NCI-H774 (cell line): ENCODE results near the gene TSHZ3.

ENCODE experiments used
- DNase-seq: peaks from one replicate; lab custom pipeline; 2025; lab: John Stamatoyannopoulos, UW

The TSHZ3 gene

DNA sequence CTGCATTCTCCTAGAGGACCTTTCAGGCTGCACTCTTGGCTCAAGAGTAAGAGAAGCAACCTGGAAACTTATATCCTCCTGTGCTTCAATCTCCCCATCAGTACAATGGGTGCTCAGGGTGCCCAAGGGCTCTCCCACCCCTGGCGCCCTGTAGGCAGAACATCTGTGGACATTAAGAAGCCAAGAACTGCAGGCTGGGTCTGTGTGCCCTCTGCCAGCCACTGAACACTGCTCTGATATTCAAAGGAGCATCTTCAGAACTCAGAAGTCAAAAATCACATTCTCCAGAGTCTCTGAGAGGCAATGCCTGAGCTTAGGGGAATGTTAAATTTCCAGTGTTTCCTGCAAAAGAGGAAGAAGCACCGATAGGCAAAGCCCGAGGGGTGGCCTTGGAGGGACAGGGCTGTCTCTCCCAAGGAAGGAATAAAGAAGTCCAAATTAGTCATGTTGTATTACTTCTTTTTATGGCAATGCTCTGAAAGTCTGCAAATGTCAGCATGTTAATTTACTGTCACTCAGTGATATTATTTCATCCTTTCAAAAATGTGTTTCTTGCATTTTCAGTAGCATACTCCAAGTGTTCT is 88.1 kb downstream of the TSHZ3 start:
- no peak for DNase-seq

DNA sequence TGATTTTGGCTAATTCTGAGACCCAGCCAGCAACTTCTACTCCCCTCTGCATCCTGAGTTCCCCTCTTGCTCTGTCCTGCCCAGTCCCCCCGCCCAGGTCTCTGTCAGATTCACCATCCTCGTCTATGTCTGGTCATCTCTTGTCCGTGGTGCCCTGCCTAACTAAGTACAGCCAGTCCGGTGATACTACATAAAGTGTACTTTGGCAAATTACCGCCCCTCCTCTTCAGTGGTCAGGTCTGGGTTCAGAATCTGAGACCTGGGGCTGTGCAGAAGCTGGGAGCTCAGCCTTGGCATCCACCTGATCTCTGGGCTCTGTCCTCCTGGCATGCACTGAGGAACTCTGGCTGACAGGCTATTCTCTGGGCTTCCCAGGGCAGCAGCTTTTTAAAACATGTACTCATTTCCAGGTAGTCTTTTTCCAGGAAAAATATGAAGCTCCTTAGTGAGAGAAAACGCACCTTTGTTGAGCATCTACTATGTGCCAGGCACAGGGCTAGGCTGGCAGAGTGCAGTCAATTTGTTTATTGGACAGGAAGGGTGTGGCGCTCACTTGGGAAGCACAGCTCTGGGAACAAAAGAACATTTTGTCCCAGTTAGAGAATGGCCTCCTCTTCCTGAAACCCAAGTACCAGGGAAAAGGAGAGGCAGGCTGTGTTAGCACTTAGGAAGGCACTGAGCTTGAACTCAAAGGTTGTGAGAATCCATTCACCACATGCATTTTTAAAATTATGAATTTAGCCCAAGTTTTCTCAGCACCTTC is 88.9 kb downstream of the TSHZ3 start:
- DNase-seq: no peak

DNA sequence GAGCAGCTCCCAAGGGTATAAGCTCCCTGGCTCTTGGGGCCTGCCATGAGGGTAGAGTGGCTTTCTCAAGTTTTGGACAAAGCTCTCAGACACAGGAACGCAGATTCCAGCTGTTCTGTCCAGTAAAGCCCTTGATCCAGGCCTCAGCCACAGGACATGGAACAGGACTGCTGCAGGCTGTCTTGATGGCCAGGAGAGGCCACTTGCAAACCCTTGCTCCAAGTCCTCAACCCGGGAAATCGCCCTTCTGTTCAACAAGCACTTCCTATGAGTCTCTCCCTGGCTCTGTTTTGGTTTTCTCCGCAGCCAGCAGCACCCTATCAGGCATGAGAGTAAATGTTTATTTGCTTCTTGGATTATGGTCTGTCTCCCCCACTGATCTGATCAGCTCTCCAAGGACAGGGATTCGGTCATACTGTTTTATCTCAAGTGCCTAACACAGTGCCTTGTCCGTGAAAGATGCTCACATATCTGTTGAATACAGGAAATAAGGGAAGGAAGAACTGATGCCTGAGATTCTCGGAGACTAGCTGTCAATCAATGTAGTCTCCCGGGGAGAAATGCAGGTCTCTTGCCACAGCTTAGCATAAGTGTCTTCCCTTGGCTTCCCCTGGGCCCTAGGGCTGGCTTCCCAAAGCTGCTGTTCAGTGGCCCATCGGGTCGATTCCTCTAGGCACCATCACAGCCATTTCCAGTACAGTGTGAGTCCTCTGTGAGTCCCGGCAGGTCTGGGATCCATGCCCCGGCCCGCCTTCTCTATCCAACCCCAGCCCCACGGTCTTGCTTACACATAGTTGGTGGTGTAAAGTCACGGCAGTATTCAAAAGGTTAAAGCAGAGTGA is 90.8 kb downstream of the TSHZ3 start:
- DNase-seq: no peak

DNA sequence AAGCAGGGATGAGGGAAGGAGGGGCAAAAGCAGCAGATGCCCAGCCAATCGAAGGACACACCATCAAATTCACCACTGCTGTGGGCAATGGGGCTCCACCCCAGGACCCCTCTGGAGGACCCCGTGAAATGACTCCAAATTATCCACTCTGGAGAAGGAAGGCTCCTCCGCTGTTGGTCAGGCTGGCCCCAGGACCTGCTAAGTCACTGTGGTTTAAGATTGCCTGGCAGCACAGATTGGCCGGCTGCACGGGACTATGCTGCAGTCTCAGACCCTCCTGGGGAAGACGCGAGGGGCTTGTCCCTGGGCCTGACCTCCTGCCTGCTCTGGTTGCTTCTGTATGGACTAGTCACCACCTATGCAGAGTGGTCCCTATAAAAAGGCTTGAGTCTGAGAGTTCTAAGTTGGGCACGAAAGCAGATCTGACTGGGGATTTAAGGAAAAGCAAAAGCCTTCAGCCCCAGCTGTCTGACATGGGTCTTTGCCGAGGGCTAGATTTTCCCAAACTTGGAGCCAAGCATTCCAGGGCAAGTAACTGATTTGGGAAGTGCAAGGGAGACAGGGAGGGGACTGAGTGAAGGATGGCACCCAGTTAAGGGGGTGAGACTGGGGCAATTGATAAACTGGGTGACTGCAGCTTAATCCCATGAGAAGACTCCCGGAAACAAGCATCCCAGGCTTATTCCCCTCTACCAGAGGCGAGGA is 91.7 kb downstream of the TSHZ3 start:
- no peak for DNase-seq

DNA sequence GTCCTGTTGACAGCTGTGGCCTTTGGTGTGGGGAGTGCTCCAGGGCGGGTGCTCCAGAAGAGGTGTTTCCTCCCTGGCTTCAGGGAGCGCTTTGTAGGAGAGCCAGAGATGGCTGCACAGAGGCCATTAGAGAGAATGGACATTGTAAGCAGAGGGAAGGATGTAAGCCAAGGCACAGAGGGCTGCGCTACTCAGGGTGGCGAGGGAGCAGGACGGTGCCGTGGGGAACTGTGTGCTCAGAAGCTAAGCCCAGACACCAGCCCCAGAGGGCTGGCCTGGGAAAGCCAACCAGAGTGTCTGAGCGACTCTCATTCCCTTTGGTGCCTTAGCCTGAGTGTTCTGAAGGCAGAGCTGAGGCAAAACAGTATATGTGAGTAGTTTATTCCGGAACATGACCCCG is 92.2 kb downstream of the TSHZ3 start:
- DNase-seq: no peak

DNA sequence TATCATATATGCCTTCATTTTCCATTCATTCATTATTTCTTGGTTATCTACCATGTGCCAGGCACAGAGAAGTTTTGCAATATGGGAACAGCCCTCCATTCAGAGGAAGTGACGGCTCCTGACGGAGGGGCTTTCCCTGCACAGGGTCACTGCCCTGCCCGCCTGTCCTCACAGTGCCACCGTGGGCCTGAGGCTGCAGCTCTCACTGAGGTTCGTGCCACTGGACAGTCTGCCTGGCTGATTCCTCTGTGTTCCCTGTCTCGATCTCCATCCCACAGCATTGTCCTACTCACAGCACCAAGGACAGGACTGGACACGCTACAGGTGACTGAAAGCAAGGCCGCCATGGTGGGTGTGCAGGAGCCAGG is 92.7 kb downstream of the TSHZ3 start:
- DNase-seq: no peak

DNA sequence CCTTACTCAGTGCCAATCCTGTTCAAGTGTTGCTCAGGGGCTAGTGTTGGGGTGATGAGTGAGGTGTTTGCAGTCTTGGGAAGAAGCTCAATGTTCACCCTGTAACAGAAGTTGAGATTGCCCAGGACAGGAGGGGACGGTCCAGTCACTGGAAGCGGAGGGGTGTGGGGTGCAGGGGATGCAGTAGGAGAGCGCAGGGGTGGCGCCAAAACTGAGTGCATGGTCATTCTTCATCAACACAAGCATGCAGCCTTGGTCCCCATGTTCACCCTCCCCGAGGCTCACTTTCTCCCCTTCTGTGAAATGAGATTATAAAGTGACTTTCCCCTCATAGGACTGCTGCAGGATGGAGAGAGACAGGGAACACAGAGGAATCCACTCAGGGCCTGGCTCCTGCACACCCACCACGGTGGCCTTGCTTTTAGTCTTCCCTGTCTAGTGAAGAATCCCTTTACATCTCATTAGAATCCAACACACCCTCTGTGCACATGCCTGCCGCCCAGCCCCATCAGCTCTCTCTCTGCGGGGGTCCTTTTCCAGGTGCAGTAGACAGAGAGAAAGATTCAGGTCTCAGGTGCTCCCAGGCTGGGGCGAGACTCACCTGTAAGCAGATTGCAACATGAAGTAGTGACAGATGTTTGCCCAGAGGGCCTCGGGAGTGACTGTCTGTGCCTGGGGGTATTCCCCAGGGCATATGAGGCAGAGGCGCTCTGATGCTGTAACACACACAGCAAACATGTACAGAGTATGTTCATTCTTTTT is 93.2 kb downstream of the TSHZ3 start:
- DNase-seq: no peak

DNA sequence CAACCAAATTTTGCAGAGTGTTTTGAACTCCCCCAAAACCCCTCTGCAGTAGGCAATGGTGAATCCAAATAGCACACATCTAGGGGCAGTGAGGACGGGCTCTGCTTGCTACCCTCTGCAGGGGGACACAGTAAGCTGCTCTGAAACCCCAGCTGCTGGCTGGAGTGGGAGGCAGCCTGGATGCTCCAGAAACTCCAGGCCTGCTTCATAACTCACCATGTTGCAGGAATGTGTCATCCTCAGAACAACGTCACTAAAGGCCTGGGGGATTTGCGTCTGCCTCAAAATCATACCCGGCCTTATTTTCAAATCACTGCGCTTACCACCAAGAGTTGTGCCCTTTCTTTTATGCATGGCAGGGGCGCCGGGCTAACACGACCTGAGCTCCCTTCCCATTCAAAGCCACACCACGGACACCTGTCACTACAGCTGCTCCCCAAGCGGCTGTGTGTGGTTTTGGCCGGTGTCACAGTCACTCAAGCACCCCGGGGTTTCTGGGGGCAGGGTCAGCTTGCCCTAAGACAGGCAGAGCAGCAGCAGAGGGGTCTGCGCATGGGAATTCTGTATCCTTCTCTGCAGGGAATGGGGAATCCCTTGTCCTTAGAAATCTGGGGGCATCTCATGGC is 93.9 kb downstream of the TSHZ3 start:
- DNase-seq: no peak

DNA sequence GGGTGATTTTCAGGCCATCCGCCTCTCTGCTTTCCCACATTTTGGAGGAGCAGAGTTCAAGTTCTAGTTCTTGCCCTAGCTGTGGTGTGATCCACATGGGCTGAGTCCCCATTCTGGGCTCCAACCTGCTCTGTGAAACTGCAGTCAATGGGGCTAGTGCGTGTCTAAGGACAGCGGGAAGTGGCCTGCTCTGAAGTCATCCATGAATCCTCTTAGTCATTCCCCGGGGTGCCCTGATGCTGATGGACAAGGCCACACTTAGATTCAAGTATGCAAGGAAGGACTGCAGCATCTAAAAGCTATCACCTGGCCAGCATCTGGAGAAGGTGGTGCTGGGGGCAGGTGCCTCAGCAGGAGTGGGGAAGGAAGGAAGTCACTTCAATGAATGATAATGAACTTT is 94.6 kb downstream of the TSHZ3 start:
- DNase-seq: no peak

DNA sequence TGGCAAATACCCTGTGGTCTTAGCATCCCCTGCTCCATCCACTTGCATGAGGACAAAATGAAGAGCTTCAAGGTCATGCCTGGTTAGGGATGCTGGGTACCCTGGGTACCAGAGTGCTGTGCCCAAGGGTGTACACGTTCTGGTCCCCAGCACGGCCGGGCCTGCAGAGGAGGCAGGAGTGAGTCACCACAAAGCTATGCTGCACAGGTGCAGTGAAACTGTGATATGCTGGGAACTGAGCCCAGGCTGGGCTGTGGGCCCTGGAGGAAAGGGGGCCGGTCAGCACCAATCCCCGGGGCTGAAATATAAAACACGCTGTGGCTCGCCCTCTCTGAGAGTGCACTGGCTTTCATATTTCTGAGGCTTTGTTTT is 95.1 kb downstream of the TSHZ3 start:
- DNase-seq: no peak

DNA sequence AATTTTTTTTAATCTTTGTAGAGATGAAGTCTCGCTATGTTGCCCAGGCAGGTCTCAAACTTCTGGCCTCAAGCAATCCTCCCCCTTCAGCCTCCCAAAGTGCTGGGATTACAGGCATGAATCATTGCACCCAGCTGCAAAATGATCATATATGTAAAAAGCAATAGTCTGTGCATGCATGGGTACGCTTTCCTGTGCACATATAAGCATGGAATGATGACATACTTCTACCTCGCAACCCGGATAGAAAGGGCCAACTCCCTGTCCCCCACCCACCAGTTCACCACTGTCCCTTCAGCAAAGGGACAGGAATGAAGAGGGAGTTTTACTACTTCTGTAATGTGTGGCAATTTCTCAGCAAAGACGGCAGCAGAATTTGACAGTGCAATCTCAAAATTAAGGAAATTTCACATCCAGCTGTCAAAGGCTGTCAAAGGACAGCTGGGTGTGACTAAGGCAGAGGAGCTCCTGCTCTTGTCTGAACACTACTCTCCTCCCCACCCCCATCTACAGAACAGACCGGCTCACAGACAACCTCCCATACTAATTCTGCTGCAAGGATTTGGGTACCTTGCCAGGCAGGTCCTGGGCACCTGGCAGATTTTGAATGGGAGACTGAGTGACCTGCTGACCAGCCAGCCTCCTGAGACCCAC is 95.6 kb downstream of the TSHZ3 start:
- no peak for DNase-seq

DNA sequence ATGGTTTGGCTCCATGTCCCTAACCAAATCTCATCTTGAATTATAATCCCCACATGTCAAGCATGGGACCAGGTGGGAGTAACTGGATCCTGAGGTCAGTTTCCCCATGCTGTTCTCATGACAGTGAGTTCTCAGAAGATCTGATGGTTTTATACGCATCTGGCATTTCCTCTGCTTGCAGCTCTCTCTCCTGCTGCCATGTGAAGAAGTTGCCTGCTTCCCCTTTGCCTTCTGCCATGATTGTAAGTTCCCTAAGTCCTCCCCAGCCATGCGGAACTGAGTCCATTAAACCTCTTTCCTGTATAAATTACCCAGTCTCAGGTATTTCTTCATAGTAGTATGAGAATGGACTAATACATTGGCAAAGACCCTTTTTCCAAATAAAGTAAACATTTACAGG is 96.8 kb downstream of the TSHZ3 start:
- no peak for DNase-seq

DNA sequence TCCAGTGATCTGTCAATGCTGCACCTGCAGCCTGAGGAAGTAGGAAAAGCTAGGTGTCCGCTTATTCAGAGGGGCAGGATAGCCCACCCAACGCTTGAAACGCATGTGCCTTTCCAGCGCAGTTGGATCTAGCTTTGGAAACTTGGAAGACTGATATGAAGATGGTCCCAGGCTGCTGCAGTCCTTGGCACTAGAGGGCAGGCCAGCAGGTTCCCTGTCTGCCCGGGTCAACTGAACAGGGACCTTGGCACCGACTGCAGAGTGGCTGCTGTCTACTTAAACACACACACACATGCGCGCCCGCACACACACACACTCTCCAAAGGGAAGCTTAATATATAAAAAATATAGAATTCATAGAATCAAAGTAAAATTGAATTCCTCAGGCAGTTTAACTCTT is 100.0 kb downstream of the TSHZ3 start:
- no peak for DNase-seq

DNA sequence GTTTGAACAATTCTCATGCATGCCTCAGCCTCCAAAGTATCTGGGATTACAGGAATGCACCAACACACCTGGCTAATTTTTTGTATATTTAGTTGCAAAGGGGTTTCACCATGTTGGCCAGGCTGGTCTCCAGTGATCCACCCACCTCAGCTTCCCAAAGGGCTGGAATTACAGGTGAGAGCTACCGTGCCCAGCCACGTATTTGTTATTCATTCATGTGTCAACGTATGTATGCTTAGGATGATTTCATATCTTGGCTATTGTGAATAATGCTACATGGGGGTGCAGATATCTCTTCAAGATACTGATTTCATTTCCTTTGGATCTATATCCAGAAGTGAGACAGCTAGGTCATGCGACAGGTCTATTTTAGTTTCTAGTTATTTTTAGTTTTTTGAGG is 113.4 kb downstream of the TSHZ3 start:
- no peak for DNase-seq

DNA sequence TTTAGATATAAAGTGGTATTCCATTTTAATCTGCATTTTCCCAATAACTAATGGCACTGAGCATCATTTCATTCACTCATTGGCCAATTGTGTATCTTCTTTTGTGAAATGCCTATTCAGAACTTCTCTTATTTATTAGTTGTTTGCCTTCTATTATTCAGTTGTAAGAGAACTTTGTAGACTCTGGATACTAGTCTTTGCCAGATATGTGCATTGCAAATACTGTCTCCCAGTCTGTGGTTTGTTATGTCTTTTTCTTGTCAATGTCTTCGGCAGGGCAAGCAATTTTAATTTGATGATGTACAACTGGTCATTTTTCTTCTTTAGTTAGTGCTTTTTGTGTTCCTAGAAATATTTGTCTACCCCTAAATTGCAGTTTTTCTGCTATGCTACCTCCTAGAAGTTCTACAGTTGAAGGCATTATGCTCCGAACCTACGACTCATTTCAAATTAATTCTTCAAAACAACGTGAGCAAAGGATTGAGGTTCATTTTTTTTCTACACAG is 115.9 kb downstream of the TSHZ3 start:
- no peak for DNase-seq

DNA sequence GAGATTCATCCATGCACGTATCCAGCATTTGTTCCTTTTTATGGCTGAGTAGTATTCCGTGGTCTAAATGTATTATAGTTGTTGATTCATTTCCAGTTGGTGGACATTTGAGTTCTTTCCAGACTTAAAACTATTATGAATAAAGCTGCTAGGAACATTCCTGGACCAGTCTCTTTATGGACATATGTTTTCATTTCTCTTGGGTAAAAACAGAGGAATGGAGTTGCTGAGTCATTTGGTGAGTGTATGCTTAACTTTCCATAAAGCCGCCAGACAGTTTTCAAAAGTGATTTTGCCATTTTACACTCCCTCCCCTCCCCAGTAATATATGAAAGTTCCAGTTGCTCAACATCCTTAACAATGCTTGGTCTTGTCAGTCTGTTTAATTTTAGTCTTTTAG is 116.4 kb downstream of the TSHZ3 start:
- no peak for DNase-seq

DNA sequence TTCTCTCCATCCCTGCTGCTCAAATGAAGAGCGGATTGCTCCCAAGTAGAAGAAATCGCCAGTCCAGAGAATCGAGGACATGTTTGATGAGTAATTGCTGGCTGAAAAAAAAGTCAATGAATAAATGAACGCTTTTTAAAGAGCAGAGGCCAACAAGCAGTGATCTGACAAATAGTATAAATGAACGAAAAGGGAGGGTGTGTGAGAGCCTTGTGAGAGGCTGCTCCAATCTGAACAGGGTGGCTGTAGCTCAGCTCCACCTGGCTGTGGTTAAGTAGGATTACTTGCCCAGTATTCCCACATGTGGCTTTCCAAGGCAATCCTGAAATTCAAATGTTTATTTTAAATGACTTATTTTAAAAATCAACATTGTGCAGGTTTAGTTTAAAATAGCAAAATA is 117.1 kb downstream of the TSHZ3 start:
- no peak for DNase-seq

DNA sequence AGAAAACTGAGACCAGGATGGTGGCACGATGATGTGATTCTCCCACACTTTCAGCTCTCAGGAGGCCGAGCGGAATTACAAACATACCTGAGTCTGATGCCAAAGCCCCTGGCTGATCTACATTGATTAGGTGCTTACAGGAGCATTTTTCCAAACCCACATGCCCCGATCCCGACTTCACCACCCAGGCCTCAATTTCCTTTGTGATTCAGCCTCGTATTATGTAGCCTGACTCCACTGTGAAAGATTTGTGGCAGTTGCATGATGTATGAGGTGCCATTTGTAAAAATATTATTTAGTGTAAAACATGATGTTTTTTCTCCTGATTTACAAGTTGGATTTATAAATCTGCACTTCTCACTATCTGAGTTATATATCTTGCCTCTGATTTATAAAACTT is 118.0 kb downstream of the TSHZ3 start:
- no peak for DNase-seq

DNA sequence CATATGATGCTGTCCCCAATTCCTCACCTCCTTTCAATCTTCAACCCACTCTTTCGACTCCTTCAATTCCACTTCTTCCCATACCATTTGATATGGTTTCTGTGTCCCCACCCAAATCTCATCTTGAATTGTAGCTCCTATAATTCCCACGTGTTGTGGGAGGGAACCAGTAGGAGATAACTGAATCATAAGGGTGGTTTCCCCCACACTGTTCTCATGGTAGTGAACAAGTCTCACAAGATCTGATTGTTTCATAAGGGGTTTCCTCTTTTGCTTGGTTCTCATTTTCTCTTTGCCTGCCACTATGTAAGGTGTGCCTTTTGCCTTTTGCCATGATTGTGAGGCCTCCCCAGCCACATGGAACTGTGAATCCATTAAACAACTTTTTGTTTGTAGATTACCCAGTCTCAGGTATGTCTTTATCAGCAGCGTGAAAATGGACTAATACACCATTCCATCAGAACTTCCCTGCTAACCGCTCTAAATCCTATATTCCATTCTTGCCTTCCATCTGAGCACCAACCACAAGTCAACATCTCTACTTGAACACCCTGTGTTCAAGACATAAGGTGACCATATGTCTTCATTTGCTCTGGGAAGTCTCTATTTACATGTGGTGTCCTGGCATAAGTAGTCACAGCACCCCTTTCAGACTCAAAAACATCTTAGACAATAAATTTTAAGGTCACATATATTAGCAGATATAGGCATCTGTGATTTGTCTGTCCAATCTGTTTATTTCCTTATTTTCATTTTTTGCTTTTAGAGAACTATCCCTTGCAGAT is 122.9 kb downstream of the TSHZ3 start:
- no peak for DNase-seq
